H1 (cell line): ENCODE measurements around the gene PIGH. TPM values are rescaled to one million over a fixed set of nuclear protein-coding genes. Genes with fewer than 3 reads are reported as not detected.

Experiments used
- CHD7 ChIP-seq: fragments of 300-600 bp; sonication (generic); IDR thresholded peaks from 2 replicates; pipeline ENCODE4 v1.7.1; 2012; ENCODE audit warnings: low read length, moderate library complexity, mild to moderate bottlenecking, inconsistent platforms; ENCODE audit not compliant: insufficient replicate concordance
- RXRA ChIP-seq: IDR thresholded peaks from 2 replicates; pipeline ENCODE4 v1.6.1; 2011; ENCODE audit warnings: low read depth, mild to moderate bottlenecking, low read length, moderate library complexity; ENCODE audit not compliant: insufficient read depth
- polyA plus RNA-seq, 7 experiments: library from polyadenylated mRNA; depleted of rRNA in 3 of 7; stranded (reverse) in 5 of 7; unstranded in 2 of 7; fragments of >200 nt in 5 of 7; fragments of 200-250 nt in 2 of 7; gene quantifications; 1 replicate in 5 of 7; 2 replicates in 1 of 7; 4 replicates in 1 of 7; pipeline versions ENCODE4 v1.2.1 to v1.2.3, GENCODE V29; 2011 to 2013; ENCODE audit warnings: missing spikeins in 2 of 7, mixed read lengths in 2 of 7
- total RNA-seq: library from RNA; stranded (reverse); fragmentation: NEBNext Ultra II Directional; extraction: Animal tissue kit (Norgen Biotek cat#: 25700); gene quantifications from 2 replicates; pipeline ENCODE4 v1.2.1, GENCODE V29; 2021

PIGH gene
- total and polyA plus RNA-seq, 2 of the 8 experiments (the other 6 are each of a cell fraction or from before 2014, with no cell fraction given): 7.2 to 8.6 TPM

- TF ChIP-seq CHD7: no peak
- TF ChIP-seq RXRA: no peak
These were observed 43.0 kb downstream of the PIGH start (continued) for GRCh38 chr14:67557118-67557517.
